NCI-H1694 (cell line): ENCODE results near the gene TBC1D3B.
"Not testable (repeated sequence)": the region's sequence is repeated elsewhere in the genome, so short reads cannot be mapped to it uniquely, and the experiment has no call there.

Experiments used
- DNase-seq: peaks from one replicate; lab custom pipeline; 2025; lab: John Stamatoyannopoulos, UW

TBC1D3B gene

DNA sequence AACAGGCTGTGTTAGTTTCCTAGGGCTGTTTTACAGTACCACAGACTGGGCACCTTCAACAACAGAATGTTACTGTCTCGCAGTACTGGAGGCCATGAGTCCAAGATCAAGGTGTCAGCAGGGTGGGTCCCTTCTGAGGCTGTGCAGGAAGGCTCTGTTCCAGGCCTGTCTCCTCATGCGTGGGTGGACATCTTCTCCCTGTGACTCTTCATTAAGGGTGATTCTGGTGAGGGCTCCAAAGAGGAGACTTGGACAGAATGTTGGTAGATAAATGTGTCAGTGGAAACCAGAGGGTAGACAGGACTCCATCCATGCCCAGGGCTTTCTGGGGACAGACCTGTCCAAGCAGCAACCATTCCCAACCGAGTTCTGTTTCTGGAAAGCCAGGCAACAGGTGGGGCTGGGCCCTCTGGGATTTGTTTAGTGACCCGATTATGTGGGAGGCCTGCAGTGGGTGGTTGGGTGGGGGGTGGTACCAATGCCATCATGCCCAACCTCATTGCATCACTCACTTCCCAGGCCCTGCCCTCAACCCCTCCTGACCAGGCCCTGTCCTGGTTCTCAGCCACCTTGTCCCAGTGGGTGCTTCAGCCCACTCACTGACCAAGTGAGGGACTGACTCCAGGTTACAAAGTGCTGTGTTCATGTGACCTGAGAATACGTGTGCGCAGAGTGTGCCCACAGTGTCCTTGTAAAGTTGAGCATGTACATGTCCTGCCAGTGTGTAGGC lies 5.2 kb upstream of the TBC1D3B start:
- not testable (repeated sequence) for DNase-seq

DNA sequence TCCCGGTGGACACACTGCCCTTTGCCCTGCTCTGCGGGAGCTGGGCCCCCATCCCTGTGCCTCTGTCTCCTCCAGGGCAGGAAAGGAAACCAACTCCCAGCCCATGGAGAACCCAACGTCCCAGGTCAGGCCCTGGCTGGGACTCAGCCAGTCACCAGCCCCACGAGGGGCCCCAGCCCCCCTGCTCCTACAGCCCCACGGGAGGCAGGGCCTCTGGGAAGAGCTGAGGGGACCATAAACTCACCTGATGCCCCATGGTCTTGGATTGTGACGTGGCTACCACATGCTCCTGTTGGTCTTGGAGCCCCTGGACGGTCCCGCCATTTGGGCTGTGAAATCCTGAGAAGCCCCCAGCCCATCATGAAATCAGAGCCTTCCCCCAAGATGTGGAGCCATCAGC lies 7.6 kb downstream of the TBC1D3B start:
- DNase-seq: not testable (repeated sequence)

DNA sequence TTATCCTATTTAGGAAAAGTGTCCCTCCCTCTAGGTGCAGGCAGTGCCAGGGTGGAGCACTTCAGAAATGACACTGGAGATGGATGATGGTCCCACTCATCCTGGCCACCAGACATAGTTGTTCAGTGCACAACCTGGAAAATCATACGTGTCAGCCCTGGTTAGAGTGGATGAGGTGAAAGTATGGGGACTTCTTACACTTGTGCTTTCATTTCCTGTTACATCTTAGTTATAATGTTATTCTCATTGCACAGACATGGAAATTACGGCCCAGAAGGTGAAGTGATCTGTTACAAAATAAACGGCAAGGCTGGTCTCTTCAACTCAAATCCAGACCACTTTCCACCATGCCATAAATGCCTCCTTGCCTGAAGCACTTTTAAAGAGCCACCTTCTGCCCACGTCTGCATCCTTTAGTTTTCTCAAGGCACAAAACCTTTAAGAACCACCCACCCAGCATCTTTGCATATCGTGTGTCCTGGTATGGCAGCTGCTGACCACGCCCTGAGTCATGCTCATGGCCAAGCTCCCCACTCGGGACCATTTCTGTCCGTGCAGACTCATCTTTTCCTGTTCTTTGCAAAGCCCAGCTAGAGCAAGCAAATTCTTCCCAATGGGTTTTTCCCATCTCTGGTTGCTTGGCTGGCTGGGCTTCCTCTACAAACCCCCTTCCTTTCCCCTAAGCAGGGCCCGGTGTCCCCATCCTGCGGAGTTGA lies 22.4 kb downstream of the TBC1D3B start:
- no peak for DNase-seq

DNA sequence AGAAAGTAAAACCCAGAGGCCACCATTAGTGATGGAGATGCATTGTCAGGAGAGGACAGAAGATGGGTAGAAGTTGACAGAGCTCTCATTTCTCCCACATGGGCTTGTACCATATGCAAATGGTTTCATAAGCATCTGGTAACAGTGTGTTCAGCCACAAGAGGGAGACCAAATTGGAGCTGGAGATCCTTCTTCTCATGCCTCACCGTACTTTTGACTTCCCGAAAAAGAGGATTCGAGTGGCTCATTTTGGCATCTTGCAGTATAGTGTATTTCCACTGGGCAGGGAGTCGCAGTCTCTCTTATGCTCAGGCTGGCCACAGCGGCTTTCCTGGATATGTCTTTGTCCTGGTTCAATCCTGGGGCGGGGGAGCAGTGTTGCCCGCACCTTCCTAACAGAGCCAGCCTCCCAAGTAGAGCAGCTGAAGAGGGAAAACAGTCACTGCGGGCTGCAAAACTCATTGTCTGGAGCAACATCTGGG lies 23.8 kb downstream of the TBC1D3B start:
- DNase-seq: no peak

GRCh38 chr17:36151891-36152638 lies 24.4 kb downstream of the TBC1D3B start:
- DNase-seq: no peak

- DNase-seq: no peak
Measured at GRCh38 chr17:36149296-36149820, 27.1 kb downstream of the TBC1D3B start.

- peak; percentile 49 for DNase-seq
Measured at GRCh38 chr17:36148559-36149295, 27.7 kb downstream of the TBC1D3B start.

- DNase-seq: no peak
Measured at GRCh38 chr17:36147601-36148000, 28.8 kb downstream of the TBC1D3B start.

DNA sequence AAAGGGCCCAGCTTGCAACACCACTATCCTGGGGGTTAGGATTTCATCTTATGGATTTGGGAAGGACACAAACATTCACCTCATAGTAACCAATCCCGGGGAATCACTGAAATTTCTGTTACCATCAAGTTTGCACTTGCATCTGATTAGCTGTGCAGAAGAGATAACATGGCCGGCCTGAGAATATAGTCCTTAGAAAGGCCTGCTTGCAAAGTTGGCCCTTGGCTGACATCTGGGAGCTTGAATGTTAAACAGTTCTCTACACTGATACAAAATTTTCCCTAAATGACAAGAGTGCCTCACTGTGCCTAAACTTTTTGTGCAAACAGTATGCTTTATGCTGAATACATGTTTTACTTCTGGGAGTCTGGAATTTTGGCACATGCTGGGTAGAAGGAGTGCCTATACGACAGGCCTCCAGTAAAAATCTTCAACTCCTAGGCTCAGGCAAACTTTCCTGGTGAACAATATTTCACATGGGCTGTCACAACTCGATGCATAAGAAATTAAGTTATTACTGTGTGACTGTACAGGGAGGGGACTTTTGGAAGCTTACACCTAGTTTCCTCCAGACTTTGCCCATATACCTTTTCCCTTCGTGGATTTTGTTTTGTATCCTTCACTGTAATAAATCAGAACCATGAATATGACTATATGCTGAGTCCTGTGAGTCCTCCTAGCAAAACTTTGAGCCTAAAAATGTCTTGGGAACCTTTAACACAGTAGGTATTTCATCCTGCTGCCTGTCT lies 31.3 kb downstream of the TBC1D3B start:
- DNase-seq: no peak

- no peak for DNase-seq
Measured at GRCh38 chr17:36144014-36144413, 32.4 kb downstream of the TBC1D3B start.

- DNase-seq: no peak
Measured at GRCh38 chr17:36142806-36143205, 33.6 kb downstream of the TBC1D3B start.

GRCh38 chr17:36142235-36142634 lies 34.2 kb downstream of the TBC1D3B start:
- no peak for DNase-seq

- DNase-seq: no peak
Measured at GRCh38 chr17:36136439-36136838, 40.0 kb downstream of the TBC1D3B start.

GRCh38 chr17:36136036-36136435 lies 40.4 kb downstream of the TBC1D3B start:
- DNase-seq: no peak

GRCh38 chr17:36135465-36135864 lies 41.0 kb downstream of the TBC1D3B start:
- DNase-seq: no peak

- no peak for DNase-seq
Measured at GRCh38 chr17:36133602-36134236, 42.7 kb downstream of the TBC1D3B start.

GRCh38 chr17:36132421-36132831 lies 44.0 kb downstream of the TBC1D3B start:
- no peak for DNase-seq

GRCh38 chr17:36131931-36132330 lies 44.5 kb downstream of the TBC1D3B start:
- no peak for DNase-seq

DNA sequence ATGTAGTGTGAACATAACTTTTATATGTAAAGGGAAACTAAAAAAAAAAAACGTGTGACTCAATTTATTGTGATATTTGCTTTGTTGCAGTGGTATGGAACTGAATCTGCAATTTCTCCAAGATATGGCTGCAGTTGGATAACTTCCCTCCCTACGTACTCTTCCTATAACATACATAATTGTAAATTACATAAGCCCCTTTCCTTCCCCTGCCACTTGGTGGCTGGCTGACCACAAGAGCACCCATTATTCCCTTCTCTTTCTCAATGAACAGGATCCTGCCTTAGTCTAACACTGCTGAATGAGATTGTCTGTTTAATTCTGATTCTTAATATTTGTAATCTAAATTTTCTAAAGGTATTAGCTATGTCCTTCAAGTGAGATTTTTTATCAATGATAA lies 45.0 kb downstream of the TBC1D3B start:
- no peak for DNase-seq

GRCh38 chr17:36130346-36130745 lies 46.1 kb downstream of the TBC1D3B start:
- DNase-seq: no peak

GRCh38 chr17:36129616-36130015 lies 46.8 kb downstream of the TBC1D3B start:
- no peak for DNase-seq
